GM18861 (cell line): ENCODE data around the gene PPIG.
"Not testable (repeated sequence)": the region's sequence is repeated elsewhere in the genome, so short reads cannot be mapped to it uniquely, and the experiment has no call there.

ENCODE experiments used
- ATAC-seq: cut with Tn5 transposase; IDR thresholded peaks from one replicate; pipeline ENCODE4 v1.9.1; 2021; ENCODE audit not compliant: unreplicated experiment

The PPIG gene

DNA sequence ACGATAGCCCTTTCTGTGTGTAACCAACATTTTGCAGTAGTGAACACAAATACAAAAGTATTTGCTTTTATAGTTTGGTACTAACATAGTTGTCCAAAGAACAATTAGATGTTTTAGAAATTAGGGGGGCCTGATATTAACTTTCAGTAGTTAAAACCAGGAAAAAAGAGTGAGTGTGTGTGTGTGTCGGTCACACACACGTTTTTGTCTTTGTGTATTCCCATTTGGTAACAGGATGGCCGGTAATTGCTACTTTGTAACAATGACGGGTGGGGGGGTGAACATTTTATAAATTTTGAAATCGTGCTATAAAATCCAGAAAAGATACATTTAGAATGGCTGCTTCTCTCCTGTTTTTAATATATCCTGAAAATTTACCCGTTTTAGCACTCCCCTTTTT, 1.5 kb downstream of the PPIG start:
- ATAC-seq, result no peak

DNA sequence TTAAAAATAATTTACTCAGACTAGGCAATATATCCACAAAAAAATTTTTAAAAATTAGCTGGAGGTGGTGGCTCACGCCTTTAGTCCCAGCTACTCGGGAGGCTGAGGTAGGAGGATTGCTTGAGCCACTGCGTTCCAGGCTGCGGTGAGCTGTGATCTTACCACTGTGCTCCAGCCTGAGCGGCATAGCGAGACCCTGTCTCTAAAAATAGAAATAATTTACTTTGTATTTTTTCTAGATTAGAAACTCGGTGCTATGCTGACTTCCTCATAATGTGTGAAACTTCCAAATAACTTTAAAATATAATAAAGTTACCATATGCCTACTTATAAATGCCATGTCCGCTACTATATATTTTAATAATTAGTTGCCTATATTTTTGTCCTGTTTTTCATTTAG, 6.7 kb downstream of the PPIG start:
- ATAC-seq, result no peak

DNA sequence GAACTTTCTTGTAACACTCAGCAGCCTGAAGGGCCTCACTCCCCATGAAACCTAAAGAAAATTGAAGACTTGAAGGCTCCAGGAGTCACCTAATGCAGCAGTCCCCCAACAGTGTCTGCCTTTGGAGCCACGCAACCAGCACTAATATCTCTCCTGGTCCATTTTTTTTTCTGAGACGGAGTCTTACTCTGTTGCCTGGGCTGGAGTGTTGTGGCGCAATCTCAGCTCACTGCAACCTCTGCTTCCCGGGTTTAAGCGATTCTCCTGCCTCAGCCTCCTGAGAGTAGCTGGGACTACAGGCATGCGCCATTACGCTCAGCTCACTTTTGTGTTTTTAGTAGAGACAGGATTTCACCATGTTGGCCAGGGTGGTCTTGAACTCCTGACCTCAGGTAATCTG, 12.4 kb downstream of the PPIG start:
- not testable (repeated sequence) for ATAC-seq

DNA sequence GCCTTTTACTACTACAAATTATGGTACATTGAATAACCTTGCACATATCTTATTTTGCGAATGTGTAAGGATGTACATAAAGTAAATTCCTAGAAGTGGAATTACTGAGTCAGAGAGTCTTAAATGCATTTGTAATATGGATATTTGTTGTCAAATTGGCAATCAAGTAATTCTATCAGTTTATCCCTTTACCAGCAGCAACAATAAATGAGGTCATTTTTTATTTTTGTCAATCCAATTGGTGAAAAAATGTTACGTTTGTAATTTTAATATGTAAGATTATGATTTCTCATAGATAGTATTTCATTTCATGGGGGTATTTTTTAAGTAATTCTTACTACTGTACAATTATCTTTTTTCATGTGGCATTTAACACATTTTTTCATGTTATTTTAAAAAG, 14.8 kb downstream of the PPIG start:
- ATAC-seq, result no peak

DNA sequence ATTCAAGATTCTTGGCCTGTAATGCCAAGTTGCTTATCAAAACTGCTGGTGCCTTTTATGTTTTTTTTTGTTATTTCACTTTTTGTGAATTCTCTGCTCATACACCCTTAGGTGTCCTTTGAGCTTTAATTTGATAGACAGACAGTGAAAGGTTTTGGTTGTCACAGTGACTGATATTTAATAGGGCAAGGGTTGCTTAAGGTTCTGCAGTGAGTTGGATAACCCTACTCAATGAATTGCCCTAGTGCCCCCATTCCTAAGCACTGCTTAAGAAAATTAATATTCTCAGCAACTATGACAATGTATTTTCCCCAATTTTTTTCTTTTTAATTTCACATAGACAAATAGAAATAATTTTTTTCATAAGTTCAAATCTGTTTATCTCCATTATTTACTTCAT, 15.4 kb downstream of the PPIG start:
- no peak for ATAC-seq

DNA sequence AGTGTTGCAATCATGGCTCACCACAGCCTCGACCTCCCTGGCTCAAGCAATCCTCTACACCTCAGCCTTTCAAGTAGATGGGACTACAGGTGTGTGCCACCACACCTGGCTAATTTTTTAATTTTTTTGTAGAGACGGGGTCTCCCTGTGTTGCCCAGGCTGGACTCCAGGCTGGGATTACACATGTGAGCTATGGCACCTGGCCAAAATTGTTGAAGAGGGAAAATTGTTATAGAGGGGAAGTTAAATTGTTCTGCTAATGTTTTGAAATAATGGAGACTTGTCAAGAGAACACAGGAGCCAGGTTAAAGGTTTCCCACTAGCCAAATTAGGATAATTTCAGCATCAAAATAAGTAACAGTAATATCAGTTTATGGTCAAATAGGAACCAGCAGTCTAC, 25.1 kb downstream of the PPIG start:
- no peak for ATAC-seq

DNA sequence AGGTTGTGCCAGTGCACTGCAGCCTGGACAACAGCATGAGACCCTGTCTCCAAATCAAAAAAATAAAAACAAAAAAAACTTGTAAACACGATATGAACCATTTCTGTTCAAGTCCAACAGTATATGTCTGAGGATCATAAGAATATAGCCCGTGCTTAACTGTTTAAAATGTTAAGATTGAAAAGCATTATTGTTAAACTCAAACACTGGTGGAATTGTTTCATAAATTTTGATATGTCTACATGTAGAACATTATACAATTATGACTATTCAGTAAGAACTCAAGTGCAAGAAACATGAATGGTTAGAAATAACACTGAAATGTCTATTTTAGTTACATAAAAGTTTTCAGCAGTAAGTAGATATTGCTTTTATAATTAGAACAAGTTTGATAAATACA, 29.7 kb downstream of the PPIG start:
- ATAC-seq, result no peak

DNA sequence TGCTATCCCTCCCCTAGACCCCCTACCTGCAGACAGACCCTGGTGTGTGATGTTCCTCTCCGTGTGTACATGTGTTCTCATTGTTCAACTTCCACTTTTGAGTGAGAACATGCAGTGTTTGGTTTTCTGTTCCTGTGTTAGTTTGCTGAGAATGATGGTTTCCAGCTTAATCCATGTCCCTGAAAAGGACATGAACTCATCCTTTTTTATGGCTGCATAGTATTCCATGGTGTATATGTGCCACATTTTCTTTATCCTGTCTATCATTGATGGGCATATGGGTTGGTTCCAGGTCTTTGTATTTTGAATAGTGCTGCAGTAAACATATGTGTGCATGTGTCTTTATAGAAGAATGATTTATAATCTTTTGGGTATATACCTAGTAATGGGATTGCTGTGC, 31.8 kb downstream of the PPIG start:
- not testable (repeated sequence) for ATAC-seq

DNA sequence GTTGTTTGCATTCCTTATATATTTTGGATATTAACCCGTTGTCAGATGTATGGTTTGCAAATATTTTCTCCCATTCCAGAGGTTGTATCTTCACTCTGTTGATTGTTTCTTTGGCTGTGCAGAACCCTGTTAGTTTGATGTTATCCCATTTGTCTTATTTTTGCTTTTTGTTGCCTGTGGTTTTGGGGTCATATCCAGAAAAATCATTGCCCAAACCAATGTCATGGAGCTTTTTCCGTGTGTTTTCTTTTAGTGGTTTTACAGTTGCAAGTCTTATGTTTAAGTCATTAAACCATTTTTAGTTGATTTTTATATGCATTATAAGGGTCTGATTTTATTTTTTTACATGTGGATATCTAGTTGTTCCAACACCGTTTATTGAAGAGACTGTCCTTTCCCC, 35.8 kb downstream of the PPIG start:
- ATAC-seq, result no peak

DNA sequence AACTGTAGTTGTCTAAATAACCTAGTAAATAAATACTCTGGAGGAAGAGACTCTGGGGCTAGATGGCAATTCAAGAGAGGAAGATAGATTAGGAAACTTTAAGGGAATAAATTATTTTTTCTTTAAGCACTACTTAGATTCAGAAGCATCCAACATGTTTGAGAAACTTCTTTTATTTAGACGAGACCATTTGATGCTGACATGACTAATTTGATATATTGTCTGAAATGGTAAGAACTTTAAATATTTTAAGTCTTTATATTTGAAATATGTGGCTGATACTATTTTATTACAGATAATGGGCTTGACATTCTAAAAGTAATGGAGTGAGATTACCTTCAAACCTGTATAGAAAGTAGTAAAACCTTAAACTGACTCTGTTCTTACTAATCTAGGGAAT, 36.4 kb downstream of the PPIG start:
- no peak for ATAC-seq

DNA sequence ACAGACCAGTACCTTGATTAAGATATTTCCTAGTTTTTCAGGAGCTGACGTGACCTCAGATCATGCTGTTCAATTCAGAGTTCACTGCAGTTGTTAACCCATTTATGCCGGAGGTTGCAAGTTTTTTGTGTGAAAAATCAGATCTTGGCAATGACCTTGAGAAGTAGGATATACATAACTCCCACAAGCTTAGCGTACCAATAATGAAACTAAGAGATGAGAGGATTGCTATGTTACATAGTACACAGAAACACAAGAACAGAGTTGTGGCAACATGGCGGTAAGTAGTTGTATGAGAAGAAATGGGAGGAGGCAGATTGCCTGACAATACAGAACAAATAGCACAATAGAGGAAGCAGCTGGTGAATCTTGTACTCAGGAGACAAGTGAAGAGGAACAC, 39.1 kb downstream of the PPIG start:
- ATAC-seq, result no peak

DNA sequence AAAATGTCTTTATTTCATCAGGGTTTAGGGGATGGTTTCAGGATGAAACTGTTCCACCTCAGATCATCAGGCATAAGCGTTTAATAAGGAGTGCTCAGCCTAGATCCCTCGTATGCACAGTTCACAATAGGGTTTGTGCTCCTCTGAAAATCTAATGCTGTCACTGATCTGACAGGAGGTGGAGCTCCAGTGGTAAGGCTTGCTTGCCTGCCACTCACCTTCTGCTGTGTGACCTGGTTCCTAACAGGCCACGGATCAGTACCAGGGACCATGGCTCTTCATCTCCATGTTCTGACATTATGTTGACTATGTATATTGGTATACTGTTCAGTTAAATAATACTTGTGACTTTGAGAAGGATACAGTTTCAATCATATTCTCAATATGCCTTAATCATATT, 41.6 kb downstream of the PPIG start:
- no peak for ATAC-seq

DNA sequence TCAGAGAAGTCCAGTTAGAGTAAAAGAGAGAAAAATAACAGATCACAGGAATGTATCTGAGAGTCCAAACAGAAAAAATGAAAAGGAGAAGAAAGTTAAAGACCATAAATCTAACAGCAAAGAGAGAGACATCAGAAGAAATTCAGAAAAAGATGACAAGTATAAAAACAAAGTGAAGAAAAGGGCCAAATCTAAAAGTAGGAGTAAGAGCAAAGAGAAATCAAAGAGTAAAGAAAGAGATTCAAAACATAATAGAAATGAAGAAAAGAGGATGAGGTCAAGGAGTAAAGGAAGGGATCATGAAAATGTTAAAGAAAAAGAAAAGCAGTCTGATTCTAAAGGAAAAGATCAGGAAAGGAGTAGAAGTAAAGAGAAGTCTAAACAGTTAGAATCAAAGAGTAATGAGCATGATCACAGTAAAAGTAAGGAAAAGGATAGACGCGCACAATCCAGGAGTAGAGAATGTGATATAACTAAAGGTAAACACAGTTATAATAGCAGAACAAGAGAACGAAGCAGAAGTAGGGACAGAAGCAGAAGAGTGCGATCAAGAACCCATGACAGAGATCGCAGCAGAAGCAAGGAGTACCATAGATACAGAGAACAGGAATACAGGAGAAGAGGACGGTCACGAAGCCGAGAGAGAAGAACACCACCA, 52.4 kb downstream of the PPIG start:
- no peak for ATAC-seq

DNA sequence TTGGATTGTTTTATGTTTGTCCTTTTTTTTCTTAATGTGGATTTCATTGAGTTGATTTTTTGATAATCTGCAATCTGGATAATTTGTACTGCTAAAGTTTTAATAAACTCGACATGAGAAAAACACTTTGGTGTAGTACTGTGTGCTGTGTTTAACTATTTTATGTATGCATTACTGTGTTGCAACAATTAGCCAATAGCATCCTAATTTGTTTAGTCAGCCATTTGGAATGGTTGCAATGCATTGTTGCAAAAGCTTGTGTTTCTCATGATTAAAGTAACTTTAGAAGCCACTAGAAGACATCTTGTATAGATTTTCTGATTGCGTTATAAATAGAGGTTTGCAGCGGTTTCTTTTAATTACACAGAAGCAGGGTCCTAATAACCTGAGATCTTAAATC, 53.5 kb downstream of the PPIG start:
- ATAC-seq, result no peak

DNA sequence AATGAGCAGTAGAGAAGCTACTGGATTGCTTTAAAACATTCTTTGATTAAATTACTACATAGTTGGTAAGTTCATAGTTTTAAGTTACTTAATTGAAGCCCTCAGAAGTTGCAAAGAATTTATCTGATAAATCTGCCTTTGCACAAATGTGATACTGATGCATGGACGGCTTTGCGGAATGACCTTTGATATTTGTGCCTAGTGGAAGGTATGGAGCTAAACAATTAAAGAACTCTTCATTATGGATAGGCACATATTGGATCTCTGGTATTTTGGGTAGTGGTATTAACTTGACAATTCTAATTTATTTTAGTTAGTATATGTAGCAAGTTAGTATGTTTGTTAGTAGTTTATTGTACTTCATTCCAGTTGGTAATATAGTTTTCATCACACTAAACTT, 56.0 kb downstream of the PPIG start:
- no peak for ATAC-seq

DNA sequence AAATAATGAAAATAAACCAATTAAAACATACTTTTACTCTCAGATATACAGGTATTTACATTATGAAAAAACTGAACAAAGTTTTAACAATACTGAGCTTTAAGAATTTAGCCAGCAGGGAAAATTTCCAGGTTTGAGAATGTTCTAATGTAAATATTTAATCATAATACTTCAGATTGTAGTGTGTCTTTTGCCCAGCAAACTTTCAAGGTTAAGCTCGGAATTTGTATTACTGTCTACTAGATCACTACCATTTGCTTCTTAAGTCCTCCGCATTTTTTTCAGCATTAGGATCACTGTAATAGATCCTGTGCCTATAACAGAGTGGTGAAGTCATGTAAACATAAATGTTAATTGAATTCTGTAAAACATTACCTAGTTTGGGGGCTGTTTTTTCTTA, 57.3 kb downstream of the PPIG start:
- no peak for ATAC-seq

DNA sequence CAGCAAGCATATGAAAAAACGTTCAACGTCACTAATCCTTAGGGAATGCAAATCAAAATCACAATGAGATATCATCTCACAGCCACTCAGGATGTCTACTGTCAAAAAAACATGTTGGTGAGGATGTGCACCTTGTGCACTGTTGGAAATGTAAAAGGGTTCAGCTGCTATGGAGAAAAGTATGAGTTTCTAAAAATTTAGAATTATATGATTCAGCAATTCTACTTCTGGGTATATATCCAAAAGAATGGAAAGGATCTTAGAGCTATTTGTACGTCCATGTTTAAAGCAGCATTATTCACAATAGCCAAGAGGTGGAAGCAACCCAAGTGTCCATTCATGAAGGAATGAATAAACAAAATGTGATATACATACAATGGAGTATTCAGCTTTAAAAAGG, 60.0 kb downstream of the PPIG start:
- ATAC-seq, result no peak

DNA sequence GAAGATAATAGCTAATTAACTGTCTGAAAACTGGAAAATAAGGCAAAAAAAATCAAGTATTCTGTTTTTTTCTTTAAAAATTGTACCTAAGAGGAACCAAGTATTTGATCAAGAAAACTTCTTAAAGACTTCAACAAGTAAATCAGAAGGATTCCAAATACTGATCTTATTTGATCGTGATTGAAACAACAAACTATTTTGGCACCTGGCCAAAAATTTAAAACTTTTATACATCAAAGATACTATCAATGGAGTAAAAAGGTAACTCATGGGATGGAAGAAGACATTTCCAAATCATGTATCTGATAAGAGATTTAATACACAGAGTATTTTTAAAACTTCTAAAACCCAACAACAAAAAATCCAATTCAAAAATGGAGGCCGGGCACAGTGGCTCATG, 63.3 kb downstream of the PPIG start:
- no peak for ATAC-seq

DNA sequence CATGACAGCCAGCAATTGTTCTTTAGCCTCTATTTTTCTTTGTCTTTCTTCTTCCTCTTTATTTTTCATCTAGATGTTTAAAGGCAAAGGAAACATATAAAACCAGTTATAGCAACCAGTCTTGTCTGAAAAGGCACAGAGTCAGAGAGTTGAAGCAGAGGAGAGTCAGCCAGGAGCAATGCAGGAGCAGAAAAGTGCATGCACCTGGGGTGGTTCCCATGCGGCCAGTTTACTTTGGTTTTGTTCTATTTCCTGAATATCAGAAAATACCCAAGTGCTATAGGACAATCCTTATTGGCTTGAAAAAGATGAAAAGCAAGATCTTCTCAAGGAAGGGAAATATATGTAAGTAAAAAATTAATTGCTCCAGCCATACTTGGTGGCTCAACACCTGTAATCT, 65.1 kb downstream of the PPIG start:
- ATAC-seq, result no peak

DNA sequence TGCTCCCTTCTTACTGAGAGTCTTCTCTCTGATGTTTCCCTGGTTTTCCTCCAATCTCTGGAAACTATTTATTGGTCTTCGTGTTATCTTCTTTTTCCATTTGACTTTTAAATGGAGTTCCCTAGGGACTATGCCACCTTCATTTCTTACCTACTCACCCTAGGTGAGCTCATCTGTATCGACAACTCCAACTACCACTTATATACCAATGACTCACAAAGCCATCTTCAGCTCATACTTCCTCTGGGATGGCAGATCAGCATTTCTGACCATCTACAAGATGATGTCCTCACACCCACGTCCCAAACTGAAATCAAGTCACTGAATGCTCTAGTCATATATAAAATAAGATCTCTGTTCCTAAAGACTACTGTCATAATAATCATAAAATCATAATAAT, 69.5 kb downstream of the PPIG start:
- ATAC-seq, result no peak

DNA sequence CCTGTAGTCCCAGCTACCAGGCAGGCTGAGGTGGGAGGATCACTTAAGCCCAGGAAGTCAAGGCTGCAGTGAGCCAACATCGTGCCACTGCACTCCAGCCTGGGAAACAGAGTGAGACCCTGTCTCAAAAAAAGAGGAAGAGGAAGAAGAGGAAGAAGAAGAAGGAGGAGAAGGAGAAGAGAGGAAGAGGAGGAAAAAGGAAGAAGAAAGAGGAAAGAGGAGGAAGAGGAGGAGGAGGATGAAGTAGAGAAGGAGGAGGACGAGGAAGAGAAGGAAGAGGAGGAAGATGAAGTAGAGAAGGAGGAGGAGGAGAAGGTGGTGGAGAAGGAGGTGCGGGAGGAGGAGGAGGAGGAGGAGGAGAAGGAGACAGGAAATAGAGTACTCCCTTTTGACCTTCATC, 72.0 kb downstream of the PPIG start:
- no peak for ATAC-seq

DNA sequence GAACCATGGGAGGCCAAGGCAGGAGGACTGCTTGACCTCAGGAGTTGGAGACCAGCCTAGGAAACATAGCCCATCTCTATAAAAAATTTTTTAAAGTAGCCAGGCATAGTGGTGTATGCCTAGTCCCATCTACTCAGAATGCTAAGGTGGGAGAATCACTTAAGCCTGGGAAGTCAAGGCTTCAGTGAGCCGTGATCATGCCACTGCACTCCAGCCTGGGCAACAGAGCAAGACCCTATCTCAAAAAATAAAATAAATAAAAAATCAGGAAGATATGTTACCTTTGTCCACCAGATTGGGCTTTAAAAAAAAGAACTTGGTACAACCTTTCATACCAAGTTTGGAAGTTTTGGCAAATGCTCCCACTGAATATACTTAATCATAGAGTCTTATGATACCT, 74.7 kb downstream of the PPIG start:
- ATAC-seq, result no peak

DNA sequence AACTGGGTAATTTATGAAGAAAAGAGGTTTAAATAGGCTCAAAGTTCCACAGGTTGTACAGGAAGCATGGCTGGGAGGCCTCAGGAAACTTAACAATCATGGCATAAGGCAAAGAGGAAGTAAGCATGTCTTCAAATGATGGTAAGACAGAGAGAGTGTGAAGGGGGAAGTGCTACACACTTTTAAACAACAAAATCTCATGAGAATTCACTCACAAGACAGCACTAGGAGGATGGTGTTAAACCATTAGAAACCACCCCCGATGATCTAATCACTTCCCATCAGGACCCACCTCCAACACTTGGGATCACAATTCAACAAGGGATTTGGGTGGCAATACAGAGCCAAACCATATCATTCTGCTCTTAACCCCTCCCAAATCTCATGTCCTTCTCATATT, 75.2 kb downstream of the PPIG start:
- no peak for ATAC-seq

DNA sequence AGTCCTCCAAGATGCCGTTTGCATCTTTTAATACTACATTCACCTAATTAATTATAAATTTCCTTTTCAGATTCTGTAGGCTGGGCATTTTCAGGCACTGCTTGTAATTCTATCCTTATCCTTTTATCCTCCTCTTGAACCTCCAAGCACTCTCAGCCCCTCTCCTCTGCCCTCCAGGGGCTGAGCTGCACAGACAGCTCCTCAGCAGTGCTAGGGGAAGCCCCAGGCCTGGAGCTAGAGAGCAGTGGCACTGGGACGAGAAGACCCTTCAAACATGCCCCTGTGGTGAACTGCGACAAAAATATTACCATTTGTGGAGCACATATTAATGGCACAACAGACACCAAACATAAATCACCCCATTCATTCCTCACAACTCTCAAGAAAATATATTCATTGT, 77.1 kb downstream of the PPIG start:
- no peak for ATAC-seq
